H9 (cell line): ENCODE data around the gene GGA2. TPM values are rescaled to one million over a fixed set of nuclear protein-coding genes. Genes with fewer than 3 reads are reported as not detected.

ENCODE experiments used
- DNase-seq: peaks from one replicate; pipeline ENCODE4 v3.0.0-alpha.2; 2017
- H2AFZ ChIP-seq: one replicate; pipeline ENCODE4 v1.6.1; 2013; ENCODE audit warnings: mild to moderate bottlenecking, low read length, control low read depth, moderate library complexity
- H2AK5ac ChIP-seq: 2 replicates; pipeline ENCODE4 v1.6.1; 2013; ENCODE audit warnings: low read length, control low read depth, mixed read lengths; ENCODE audit not compliant: insufficient read length
- H2BK120ac ChIP-seq: one replicate; pipeline ENCODE4 v1.6.1; 2013; ENCODE audit warnings: low read depth, mild to moderate bottlenecking, low read length, control low read depth, inconsistent platforms; ENCODE audit not compliant: poor library complexity, severe bottlenecking
- H2BK12ac ChIP-seq: 2 replicates; pipeline ENCODE4 v1.6.1; 2013; ENCODE audit warnings: low read length, control low read depth, mixed read lengths, low read depth; ENCODE audit not compliant: insufficient read length
- H2BK15ac ChIP-seq: 2 replicates; pipeline ENCODE4 v1.6.1; 2013; ENCODE audit warnings: low read depth, low read length, control low read depth
- H2BK20ac ChIP-seq: one replicate; pipeline ENCODE4 v1.6.1; 2013; ENCODE audit warnings: low read depth, mild to moderate bottlenecking, low read length, control low read depth, inconsistent platforms; ENCODE audit not compliant: poor library complexity, severe bottlenecking
- H2BK5ac ChIP-seq: 2 replicates; pipeline ENCODE4 v1.6.1; 2013; ENCODE audit warnings: low read length, control low read depth, mixed read lengths; ENCODE audit not compliant: insufficient read length
- H3K14ac ChIP-seq: 2 replicates; pipeline ENCODE4 v1.6.1; 2013; ENCODE audit warnings: low read length, control low read depth; ENCODE audit not compliant: insufficient read depth
- H3K18ac ChIP-seq: 2 replicates; pipeline ENCODE4 v1.6.1; 2013; ENCODE audit warnings: low read depth, mild to moderate bottlenecking, mixed read lengths, low read length, control low read depth; ENCODE audit not compliant: insufficient read length
- H3K23ac ChIP-seq: 2 replicates; pipeline ENCODE4 v1.6.1; 2013; ENCODE audit warnings: low read length, control low read depth, mixed read lengths, low read depth; ENCODE audit not compliant: insufficient read length
- H3K23me2 ChIP-seq: 2 replicates; pipeline ENCODE4 v1.6.1; 2013; ENCODE audit warnings: low read depth, mild to moderate bottlenecking, mixed read lengths, low read length, control low read depth; ENCODE audit not compliant: insufficient read length, poor library complexity, severe bottlenecking
- H3K27ac ChIP-seq: 2 replicates; pipeline ENCODE4 v1.5.1; 2013; ENCODE audit warnings: low read length, control low read depth, mixed read lengths, low read depth; ENCODE audit not compliant: insufficient read length
- H3K27me3 ChIP-seq: 2 replicates; pipeline ENCODE4 v1.6.1; 2013; ENCODE audit warnings: low read length, control low read depth, inconsistent platforms; ENCODE audit not compliant: insufficient read depth
- H3K4ac ChIP-seq: 2 replicates; pipeline ENCODE4 v1.6.1; 2013; ENCODE audit warnings: low read depth, mild to moderate bottlenecking, control low read depth, inconsistent platforms, low read length, moderate library complexity
- H3K4me1 ChIP-seq: 2 replicates; pipeline ENCODE4 v1.6.1; 2013; ENCODE audit warnings: low read length, control low read depth, inconsistent platforms; ENCODE audit not compliant: insufficient read depth
- H3K4me2 ChIP-seq: 2 replicates; pipeline ENCODE4 v1.6.1; 2013; ENCODE audit warnings: low read length, control low read depth, mixed read lengths; ENCODE audit not compliant: insufficient read length, insufficient read depth
- H3K56ac ChIP-seq: 2 replicates; pipeline ENCODE4 v1.6.1; 2013; ENCODE audit warnings: low read depth, mild to moderate bottlenecking, mixed read lengths, low read length, control low read depth; ENCODE audit not compliant: insufficient read length
- H3K79me1 ChIP-seq: 2 replicates; pipeline ENCODE4 v1.6.1; 2013; ENCODE audit warnings: low read depth, mild to moderate bottlenecking, moderate library complexity, low read length, control low read depth, inconsistent platforms; ENCODE audit not compliant: insufficient read depth, poor library complexity, severe bottlenecking
- H3K79me2 ChIP-seq: 2 replicates; pipeline ENCODE4 v1.6.1; 2013; ENCODE audit warnings: low read length, control low read depth, inconsistent platforms; ENCODE audit not compliant: insufficient read depth
- H3K9ac ChIP-seq: 2 replicates; pipeline ENCODE4 v1.6.1; 2013; ENCODE audit warnings: low read length, control low read depth, mixed read lengths; ENCODE audit not compliant: insufficient read length; ENCODE audit errors: extremely low read depth
- H3K9me3 ChIP-seq: one replicate; pipeline ENCODE4 v1.6.1; 2013; ENCODE audit warnings: low read depth, low read length, inconsistent platforms; ENCODE audit not compliant: control insufficient read depth
- H3T11ph ChIP-seq: one replicate; pipeline ENCODE4 v1.6.1; 2013; ENCODE audit warnings: mild to moderate bottlenecking, low read length, control low read depth, inconsistent platforms
- H4K20me1 ChIP-seq: one replicate; pipeline ENCODE4 v1.6.1; 2013; ENCODE audit not compliant: control insufficient read depth, insufficient read length, insufficient read depth
- H4K5ac ChIP-seq: 2 replicates; pipeline ENCODE4 v1.6.1; 2013; ENCODE audit warnings: low read depth, mild to moderate bottlenecking, mixed read lengths, low read length, control low read depth; ENCODE audit not compliant: insufficient read length
- H4K8ac ChIP-seq: replicated peaks from 2 replicates; pipeline ENCODE4 v1.6.1; 2013; ENCODE audit warnings: low read length, control low read depth, mixed read lengths, low read depth; ENCODE audit not compliant: insufficient read length
- H4K91ac ChIP-seq: 2 replicates; pipeline ENCODE4 v1.6.1; 2013; ENCODE audit warnings: low read depth, mild to moderate bottlenecking, moderate library complexity, mixed read lengths, low read length, control low read depth; ENCODE audit not compliant: insufficient read length
- H3K27ac Mint-ChIP-seq, 3 experiments: 2 replicates in 2 of 3; 3 replicates in 1 of 3; pipeline ENCODE4 v1.8.0; 2020 to 2021; ENCODE audit warnings: mixed read lengths in 3 of 3, mild to moderate bottlenecking in 1 of 3, moderate library complexity in 1 of 3
- H3K27me3 Mint-ChIP-seq: 2 replicates; pipeline ENCODE4 v1.8.0; 2021; ENCODE audit warnings: low read depth, mild to moderate bottlenecking, moderate library complexity, mixed read lengths
- H3K36me3 Mint-ChIP-seq, 3 experiments: 2 replicates in 2 of 3; 3 replicates in 1 of 3; pipeline ENCODE4 v1.8.0; 2020 to 2021; ENCODE audit warnings: low read depth in 3 of 3, mixed read lengths in 3 of 3; ENCODE audit not compliant: insufficient read depth in 1 of 3
- H3K4me1 Mint-ChIP-seq, 2 experiments: 2 replicates each; pipeline ENCODE4 v1.8.0; 2020; ENCODE audit warnings: mixed read lengths in 2 of 2
- H3K4me3 Mint-ChIP-seq, 2 experiments: 2 replicates in 1 of 2; 3 replicates in 1 of 2; pipeline ENCODE4 v1.8.0; 2020 to 2021; ENCODE audit warnings: mild to moderate bottlenecking in 2 of 2, mixed read lengths in 2 of 2, moderate library complexity in 1 of 2
- H3K9me3 Mint-ChIP-seq, 2 experiments: 2 replicates in 1 of 2; 3 replicates in 1 of 2; pipeline ENCODE4 v1.8.0; 2020; ENCODE audit warnings: mild to moderate bottlenecking in 2 of 2, mixed read lengths in 2 of 2, moderate library complexity in 1 of 2
- CTCF ChIP-seq: fragments of 200-600 bp; sonication (generic); conservative IDR thresholded peaks from 3 replicates; pipeline ENCODE4 v1.8.0; 2021; ENCODE audit warnings: antibody characterized with exemption, mild to moderate bottlenecking
- WGBS: extraction: QIAGEN DNeasy Blood & Tissue Kit; methylation state at CpG from one replicate; pipeline ENCODE4 v1.1.7; 2013; ENCODE audit warnings: missing lambda C conversion rate, low lambda C conversion rate, mixed read lengths; ENCODE audit not compliant: insufficient read length; ENCODE audit errors: extremely low coverage; 5-methylcytosine and 5-hydroxymethylcytosine counted together
- total RNA-seq: library from RNA; stranded (reverse); gene quantifications from 2 replicates; pipeline ENCODE4 v1.2.1, GENCODE V29; 2021

GGA2 gene
- total RNA-seq, 1 experiment from 2014 or later, result 143 TPM

- Histone ChIP-seq H3K18ac (no peak overlapping the region), H3T11ph (no peak overlapping the region), H2AFZ (no peak overlapping the region), H3K56ac (no peak overlapping the region), H3K14ac (no peak overlapping the region), H2BK120ac (no peak overlapping the region), H2AK5ac (no peak overlapping the region), H3K79me2 (no peaks in the 10 kb centered on the region), H3K79me1 (no peaks in the 10 kb centered on the region), H3K23ac (no peak overlapping the region), H4K5ac (no peak overlapping the region), H4K8ac (no peak overlapping the region), H3K4me1 (no peaks in the 10 kb centered on the region), H3K27me3 (no peaks in the 10 kb centered on the region), H2BK20ac (no peak overlapping the region), H3K9ac (no peak overlapping the region), H2BK5ac (no peak overlapping the region), H4K20me1 (no peaks in the 10 kb centered on the region), H3K4me2 (no peak overlapping the region), H3K27ac (no peak overlapping the region), H3K4ac (no peak overlapping the region), H2BK15ac (no peak overlapping the region), H2BK12ac (no peak overlapping the region), H4K91ac (no peak overlapping the region), H3K9me3 (no peaks in the 10 kb centered on the region), H3K23me2 (no peaks in the 10 kb centered on the region)
- Mint-ChIP-seq H3K27me3 (no peaks in the 10 kb centered on the region), H3K27ac (no peak overlapping the region), H3K9me3 (no peaks in the 10 kb centered on the region), H3K36me3 (peaks cover 59 to 99% (median 96%) of the 10 kb centered on the region in 3 experiments; a peak in 6 of 7 replicates), H3K4me3 (no peak overlapping the region), H3K4me1 (no peaks in the 10 kb centered on the region)
- no CpG with 5 or more reads among the region's 3 CpGs for WGBS
- no peak for DNase-seq
- no peak for TF ChIP-seq CTCF
Observed at GRCh38 chr16:23478566-23478965, 31.7 kb downstream of the GGA2 start.
